Progenitor cell of endocrine pancreas (in vitro differentiated cells): Measurements from ENCODE around the gene NRDE2. TPM values are rescaled to one million over a fixed set of nuclear protein-coding genes. Genes with fewer than 3 reads are reported as not detected.

Experiments
- DNase-seq: peaks from one replicate; pipeline ENCODE4 v3.0.0; 2021; ENCODE audit warnings: low spot score; ENCODE audit not compliant: unreplicated experiment
- H3K27ac Mint-ChIP-seq: 2 replicates; pipeline ENCODE4 v1.8.0; 2021; ENCODE audit warnings: mild to moderate bottlenecking, moderate library complexity, mixed read lengths
- H3K27me3 Mint-ChIP-seq: 2 replicates; pipeline ENCODE4 v1.8.0; 2021; ENCODE audit warnings: mixed read lengths
- H3K36me3 Mint-ChIP-seq: 2 replicates; pipeline ENCODE4 v1.8.0; 2022; ENCODE audit warnings: mixed read lengths; ENCODE audit not compliant: insufficient read depth
- H3K4me1 Mint-ChIP-seq: 2 replicates; pipeline ENCODE4 v1.8.0; 2021; ENCODE audit warnings: low read depth, mixed read lengths
- H3K4me3 Mint-ChIP-seq: 2 replicates; pipeline ENCODE4 v1.8.0; 2021; ENCODE audit warnings: low read depth, mild to moderate bottlenecking, moderate library complexity, mixed read lengths
- H3K9me3 Mint-ChIP-seq: 2 replicates; pipeline ENCODE4 v1.8.0; 2021; ENCODE audit warnings: low read depth, mixed read lengths
- total RNA-seq: library from RNA; stranded (reverse); gene quantifications from 2 replicates; pipeline ENCODE4 v1.2.1, GENCODE V29; 2021
- TF ChIP-seq, protein P1 (sequence below): fragments of 200-600 bp; sonication (generic); IDR thresholded peaks from one replicate; pipeline ENCODE4 v1.5.0; 2021; ENCODE audit warnings: antibody characterized with exemption, mild to moderate bottlenecking; ENCODE audit not compliant: unreplicated experiment

NRDE2 gene
- total RNA-seq, 1 donor from 2014 or later = 36.7 TPM

DNA sequence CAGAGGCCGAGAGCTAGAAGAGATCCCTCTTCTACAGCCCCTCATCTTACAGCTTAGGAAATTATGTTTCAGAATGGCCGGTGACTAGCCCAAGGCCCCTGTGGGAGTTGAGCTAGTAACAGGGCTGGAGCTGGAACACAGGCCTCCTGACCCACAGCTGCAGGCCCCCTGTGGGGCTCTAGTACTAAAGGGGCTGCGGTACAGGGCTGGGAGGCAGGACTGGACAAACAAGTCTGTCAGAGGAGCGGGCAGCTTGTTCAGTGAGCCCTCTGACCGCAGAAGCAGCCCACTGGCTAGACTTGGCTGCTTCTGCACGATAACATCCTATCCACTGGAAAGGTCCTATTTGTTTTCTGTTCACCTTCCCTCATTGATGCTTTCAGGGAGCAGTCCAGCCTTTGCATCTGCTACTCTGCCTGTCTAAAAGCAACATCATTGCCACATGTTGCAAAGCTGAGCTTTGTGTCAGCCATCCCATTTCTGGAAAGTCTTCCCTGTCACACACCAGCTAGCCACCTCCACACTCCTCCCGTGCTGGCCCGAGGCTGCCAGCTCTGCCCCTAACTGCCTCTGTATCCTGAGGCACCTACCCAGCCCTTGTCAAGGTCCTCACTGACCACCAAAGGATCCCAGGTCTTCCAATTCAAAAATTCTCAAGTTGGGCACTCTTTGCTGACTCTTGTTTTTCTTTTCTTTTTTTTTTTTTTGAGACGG, 65.1 kb downstream of the NRDE2 start:
- Mint-ChIP-seq H3K36me3 (peaks cover 29% of the 10 kb centered on the region), H3K27ac (no peak overlapping the region), H3K4me1 (no peaks in the 10 kb centered on the region), H3K9me3 (no peaks in the 10 kb centered on the region), H3K4me3 (no peak overlapping the region), H3K27me3 (no peaks in the 10 kb centered on the region)
- no peak for DNase-seq
- TF ChIP-seq, protein P1, sequence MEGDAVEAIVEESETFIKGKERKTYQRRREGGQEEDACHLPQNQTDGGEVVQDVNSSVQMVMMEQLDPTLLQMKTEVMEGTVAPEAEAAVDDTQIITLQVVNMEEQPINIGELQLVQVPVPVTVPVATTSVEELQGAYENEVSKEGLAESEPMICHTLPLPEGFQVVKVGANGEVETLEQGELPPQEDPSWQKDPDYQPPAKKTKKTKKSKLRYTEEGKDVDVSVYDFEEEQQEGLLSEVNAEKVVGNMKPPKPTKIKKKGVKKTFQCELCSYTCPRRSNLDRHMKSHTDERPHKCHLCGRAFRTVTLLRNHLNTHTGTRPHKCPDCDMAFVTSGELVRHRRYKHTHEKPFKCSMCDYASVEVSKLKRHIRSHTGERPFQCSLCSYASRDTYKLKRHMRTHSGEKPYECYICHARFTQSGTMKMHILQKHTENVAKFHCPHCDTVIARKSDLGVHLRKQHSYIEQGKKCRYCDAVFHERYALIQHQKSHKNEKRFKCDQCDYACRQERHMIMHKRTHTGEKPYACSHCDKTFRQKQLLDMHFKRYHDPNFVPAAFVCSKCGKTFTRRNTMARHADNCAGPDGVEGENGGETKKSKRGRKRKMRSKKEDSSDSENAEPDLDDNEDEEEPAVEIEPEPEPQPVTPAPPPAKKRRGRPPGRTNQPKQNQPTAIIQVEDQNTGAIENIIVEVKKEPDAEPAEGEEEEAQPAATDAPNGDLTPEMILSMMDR = no peak

DNA sequence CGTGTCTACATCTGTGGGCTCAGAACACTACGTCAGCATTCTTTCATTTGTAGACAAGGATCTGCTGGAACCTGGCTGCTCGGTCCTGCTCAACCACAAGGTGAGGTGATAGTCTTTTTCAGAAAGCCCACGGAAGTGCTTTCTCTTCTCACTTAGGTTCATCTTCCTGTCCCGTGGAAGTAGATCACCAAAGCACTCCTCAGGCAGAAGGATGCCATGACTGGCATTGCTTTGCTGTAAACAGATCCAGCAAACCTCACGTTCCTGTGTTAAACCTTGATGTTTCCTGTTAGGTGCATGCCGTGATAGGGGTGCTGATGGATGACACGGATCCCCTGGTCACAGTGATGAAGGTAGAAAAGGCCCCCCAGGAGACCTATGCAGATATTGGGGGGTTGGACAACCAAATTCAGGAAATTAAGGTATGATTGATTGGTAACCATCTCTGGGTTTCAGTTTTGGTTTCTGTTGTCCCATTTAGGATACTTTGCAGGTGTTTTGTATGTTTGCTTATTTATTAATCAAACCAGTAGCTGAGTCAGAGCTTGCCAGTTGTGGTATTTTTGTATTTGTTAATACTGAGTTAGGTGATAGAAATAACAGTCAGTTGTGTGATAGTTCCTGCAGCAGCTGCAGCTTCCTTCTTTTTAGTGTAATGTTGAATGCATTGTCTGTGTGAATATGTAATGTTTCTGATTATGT, 67.8 kb downstream of the NRDE2 start:
- Mint-ChIP-seq H3K27me3 (no peaks in the 10 kb centered on the region), H3K4me1 (no peaks in the 10 kb centered on the region), H3K36me3 (peaks cover 30% of the 10 kb centered on the region), H3K9me3 (peaks cover 5% of the 10 kb centered on the region), H3K4me3 (no peak overlapping the region), H3K27ac (no peak overlapping the region)
- TF ChIP-seq, protein P1 = no peak
- no peak for DNase-seq

DNA sequence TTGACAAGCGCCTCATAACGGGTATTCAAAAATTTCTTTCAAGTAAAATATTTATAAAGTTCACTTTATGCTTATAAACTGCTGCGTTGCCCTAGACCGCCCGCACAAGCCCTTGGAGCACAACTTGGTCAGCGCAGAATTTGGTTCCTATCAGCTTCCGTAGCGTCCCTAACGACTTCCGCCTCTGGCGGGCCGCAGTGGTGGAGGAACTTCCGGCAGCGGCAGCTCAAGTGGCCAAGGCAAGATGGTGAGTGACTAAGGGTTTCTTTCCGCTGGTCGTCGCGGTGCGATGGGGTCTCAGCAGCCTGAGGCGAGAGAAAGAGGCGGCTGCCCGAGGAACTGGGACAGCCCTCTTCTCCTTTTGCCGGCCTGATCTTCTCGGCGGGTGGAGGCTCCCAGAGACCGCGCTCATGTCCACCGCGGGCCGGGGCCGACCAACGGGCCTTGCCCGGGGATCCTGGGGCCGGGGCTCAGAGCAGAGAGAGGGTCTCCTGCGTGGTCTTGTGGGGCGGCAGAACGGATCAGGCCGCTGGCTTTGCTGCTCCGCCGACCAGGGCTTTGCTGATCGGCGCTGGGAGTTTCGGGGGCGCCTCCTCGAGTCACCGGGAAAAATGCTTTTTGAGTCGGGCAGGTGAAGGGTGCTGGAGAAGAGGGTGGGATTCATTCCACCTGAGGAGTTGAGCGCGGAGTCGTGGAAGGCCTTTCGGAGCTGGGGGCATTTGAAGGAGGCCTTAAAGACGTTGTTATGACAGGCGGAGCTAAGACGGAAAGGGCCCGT, 75.2 kb downstream of the NRDE2 start, which contains the start of gene PSMC1:
Gene PSMC1, plus strand, starts transcription at position 200 of the 778 bp plus-strand sequence. Its CDS starts 45 bp downstream, at position 245.
- DNase-seq = peak; percentile 65
- Mint-ChIP-seq H3K36me3 (peaks cover 15% of the 10 kb centered on the region), H3K27me3 (peaks cover 26% of the 10 kb centered on the region), H3K27ac (peak within 1 kb of the TSS; percentile 98), H3K4me3 (peak within 1 kb of the TSS; percentile 98), H3K9me3 (peaks cover 5% of the 10 kb centered on the region), H3K4me1 (peaks cover 19% of the 10 kb centered on the region)
- TF ChIP-seq, protein P1 = no peak

- H3K9me3 Mint-ChIP-seq = no peaks in the 10 kb centered on the region
- H3K36me3 Mint-ChIP-seq = peaks cover 8% of the 10 kb centered on the region
- no peak for DNase-seq
- peaks cover 26% of the 10 kb centered on the region for H3K27me3 Mint-ChIP-seq
- peak overlapping the region; percentile 73 for H3K27ac Mint-ChIP-seq
- peak overlapping the region; percentile 98 for H3K4me3 Mint-ChIP-seq
- peaks cover 19% of the 10 kb centered on the region for H3K4me1 Mint-ChIP-seq
- TF ChIP-seq, protein P1 = no peak
Measured at GRCh38 chr14:90255871-90256270, 75.9 kb downstream of the NRDE2 start.

GRCh38 chr14:90253826-90254225, 77.9 kb downstream of the NRDE2 start:
- Mint-ChIP-seq H3K27ac (no peak overlapping the region), H3K27me3 (peaks cover 28% of the 10 kb centered on the region), H3K36me3 (peaks cover 3% of the 10 kb centered on the region), H3K4me3 (no peak overlapping the region), H3K4me1 (peaks cover 19% of the 10 kb centered on the region), H3K9me3 (no peaks in the 10 kb centered on the region)
- no peak for DNase-seq
- TF ChIP-seq, protein P1 = no peak
